Natural killer cell (primary cell): ENCODE measurements around the gene ACKR3. TPM values are rescaled to one million over a fixed set of nuclear protein-coding genes. Genes with fewer than 3 reads are reported as not detected.

Experiments
- ATAC-seq, 3 donors: fragments of 150-1000 bp in 2 of 3; fragments of 200-7000 bp in 1 of 3; cut with Tn5 transposase; 1 replicate in 1 of 3; 2 replicates in 2 of 3; pipeline ENCODE4 v1.10.0; 2021; ENCODE audit warnings: mild to moderate bottlenecking in 2 of 3, moderate library complexity in 2 of 3
- DNase-seq, 2 donors: peaks; one replicate each; pipeline versions ENCODE4 v3.0.0 to v3.0.0-alpha.2; 2013 to 2021; ENCODE audit warnings: mixed read lengths in 1 of 2
- H3K27ac ChIP-seq: one replicate; pipeline ENCODE4 v1.5.1; 2013; ENCODE audit warnings: mild to moderate bottlenecking, low read length
- H3K27me3 ChIP-seq: one replicate; pipeline ENCODE4 v1.6.1; 2013; ENCODE audit warnings: low read length; ENCODE audit not compliant: control insufficient read depth, insufficient read depth
- H3K36me3 ChIP-seq: one replicate; pipeline ENCODE4 v1.6.1; 2013; ENCODE audit warnings: low read length; ENCODE audit not compliant: control insufficient read depth, insufficient read depth
- H3K4me1 ChIP-seq: one replicate; pipeline ENCODE4 v1.6.1; 2013; ENCODE audit warnings: low read length; ENCODE audit not compliant: control insufficient read depth, insufficient read depth
- H3K4me3 ChIP-seq: one replicate; pipeline ENCODE4 v1.5.1; 2013; ENCODE audit warnings: low read length
- H3K9me3 ChIP-seq: one replicate; pipeline ENCODE4 v1.6.1; 2013; ENCODE audit warnings: low read length; ENCODE audit not compliant: control insufficient read depth, insufficient read depth
- H3K27ac Mint-ChIP-seq, 2 donors: one replicate each; pipeline ENCODE4 v1.8.0; 2022; ENCODE audit warnings: mild to moderate bottlenecking in 2 of 2, mixed read lengths in 2 of 2, moderate library complexity in 1 of 2
- H3K27me3 Mint-ChIP-seq, 2 donors: one replicate each; pipeline ENCODE4 v1.8.0; 2022; ENCODE audit warnings: low read depth in 2 of 2, mixed read lengths in 2 of 2
- H3K36me3 Mint-ChIP-seq: one replicate; pipeline ENCODE4 v1.8.0; 2022; ENCODE audit warnings: mixed read lengths
- H3K4me1 Mint-ChIP-seq, 2 donors: one replicate each; pipeline ENCODE4 v1.8.0; 2022; ENCODE audit warnings: mixed read lengths in 2 of 2
- H3K4me3 Mint-ChIP-seq: one replicate; pipeline ENCODE4 v1.8.0; 2022; ENCODE audit warnings: mild to moderate bottlenecking, moderate library complexity, mixed read lengths
- H3K9me3 Mint-ChIP-seq, 2 donors: one replicate each; pipeline ENCODE4 v1.8.0; 2022; ENCODE audit warnings: mixed read lengths in 2 of 2
- WGBS: methylation state at CpG from one replicate; pipeline ENCODE4 v1.1.7; 2013; ENCODE audit warnings: missing lambda C conversion rate; ENCODE audit not compliant: insufficient coverage; 5-methylcytosine and 5-hydroxymethylcytosine counted together
- intact Hi-C: fragments of 100-400 bp; cut with micrococcal nuclease; formaldehyde crosslinking; loops from one replicate; pipeline ENCODE4 v1.14.2; 2022
- total RNA-seq, 4 donors: library from RNA; stranded (reverse); fragments of 120-200 nt in 1 of 4; gene quantifications; one replicate each; pipeline versions ENCODE4 v1.2.3 to v1.2.4, GENCODE V29; 2013 to 2022
- TF ChIP-seq, protein P1 (sequence below): fragments of 200-600 bp; IDR thresholded peaks from one replicate; pipeline ENCODE4 v1.8.0; 2022; ENCODE audit warnings: antibody characterized with exemption

The ACKR3 gene
- total RNA-seq, 3 donors from 2014 or later (not counting 1 experiment from before 2014, with no cell fraction given), result 4.4 to 5.5 (median 4.6) TPM

DNA sequence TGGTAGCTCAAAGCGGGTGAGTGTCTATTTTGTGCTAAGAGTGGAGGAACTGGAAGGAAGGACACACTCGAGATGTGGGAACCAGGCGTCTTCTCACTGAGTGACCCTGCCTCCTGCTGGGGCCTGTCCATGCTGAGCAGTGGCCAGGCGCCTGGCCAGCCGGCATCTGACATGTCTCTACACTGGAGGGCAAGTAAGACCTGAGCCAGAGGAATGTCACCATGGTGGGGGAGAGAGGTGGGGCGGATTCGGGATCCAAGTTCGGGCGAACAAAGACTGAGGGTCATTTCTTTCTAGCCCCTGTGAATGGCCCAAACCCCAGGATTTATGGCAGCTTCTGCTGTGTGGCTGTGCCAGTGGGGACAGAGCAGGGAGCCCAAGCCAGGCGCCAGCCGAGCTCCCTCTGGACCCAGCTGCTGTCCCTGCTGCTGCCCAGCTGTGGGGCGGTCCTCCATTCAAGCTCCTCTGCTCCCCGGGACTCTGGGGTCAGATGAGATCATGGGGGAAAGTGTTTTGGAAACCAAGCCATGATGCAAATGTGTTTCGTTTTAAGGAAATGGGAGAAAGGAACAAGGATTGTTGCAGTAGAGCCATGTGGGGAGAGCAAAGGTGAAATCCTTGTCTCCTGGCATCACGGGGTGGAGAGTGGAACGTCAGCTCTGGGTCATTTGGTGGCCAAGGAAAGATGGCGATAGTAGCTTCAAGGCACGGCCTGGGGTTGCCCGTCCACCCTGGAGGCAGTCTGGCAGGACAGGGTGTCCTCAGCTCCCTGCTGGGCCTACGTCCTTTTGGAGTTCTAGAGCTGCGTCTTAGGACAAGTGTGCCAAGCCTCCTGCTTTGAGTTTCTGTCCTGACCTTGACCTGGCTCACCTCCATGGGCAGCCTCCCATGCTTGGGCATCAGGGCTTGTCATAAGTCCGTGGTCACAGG is 8.1 kb downstream of the ACKR3 start:
- Histone ChIP-seq H3K9me3 (no peaks in the 10 kb centered on the region), H3K27ac (no peak overlapping the region), H3K36me3 (peaks cover 34% of the 10 kb centered on the region), H3K4me1 (no peaks in the 10 kb centered on the region), H3K27me3 (no peaks in the 10 kb centered on the region), H3K4me3 (no peak overlapping the region)
- peaks cover 22 to 36% of the 10 kb centered on the region in 2 donors for H3K4me1 Mint-ChIP-seq
- H3K27me3 Mint-ChIP-seq, result no peaks in the 10 kb centered on the region
- ATAC-seq (no peak), DNase-seq (no peak)
- intact Hi-C loops, result no loop called here
- H3K9me3 Mint-ChIP-seq, result no peaks in the 10 kb centered on the region
- H3K27ac Mint-ChIP-seq, result no peak overlapping the region
- WGBS, result 93% methylated on average over 22 of the region's 22 CpGs
- H3K36me3 Mint-ChIP-seq, result peaks cover 13% of the 10 kb centered on the region
- TF ChIP-seq, protein P1, sequence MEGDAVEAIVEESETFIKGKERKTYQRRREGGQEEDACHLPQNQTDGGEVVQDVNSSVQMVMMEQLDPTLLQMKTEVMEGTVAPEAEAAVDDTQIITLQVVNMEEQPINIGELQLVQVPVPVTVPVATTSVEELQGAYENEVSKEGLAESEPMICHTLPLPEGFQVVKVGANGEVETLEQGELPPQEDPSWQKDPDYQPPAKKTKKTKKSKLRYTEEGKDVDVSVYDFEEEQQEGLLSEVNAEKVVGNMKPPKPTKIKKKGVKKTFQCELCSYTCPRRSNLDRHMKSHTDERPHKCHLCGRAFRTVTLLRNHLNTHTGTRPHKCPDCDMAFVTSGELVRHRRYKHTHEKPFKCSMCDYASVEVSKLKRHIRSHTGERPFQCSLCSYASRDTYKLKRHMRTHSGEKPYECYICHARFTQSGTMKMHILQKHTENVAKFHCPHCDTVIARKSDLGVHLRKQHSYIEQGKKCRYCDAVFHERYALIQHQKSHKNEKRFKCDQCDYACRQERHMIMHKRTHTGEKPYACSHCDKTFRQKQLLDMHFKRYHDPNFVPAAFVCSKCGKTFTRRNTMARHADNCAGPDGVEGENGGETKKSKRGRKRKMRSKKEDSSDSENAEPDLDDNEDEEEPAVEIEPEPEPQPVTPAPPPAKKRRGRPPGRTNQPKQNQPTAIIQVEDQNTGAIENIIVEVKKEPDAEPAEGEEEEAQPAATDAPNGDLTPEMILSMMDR, result no peak
- H3K4me3 Mint-ChIP-seq, result no peak overlapping the region

DNA sequence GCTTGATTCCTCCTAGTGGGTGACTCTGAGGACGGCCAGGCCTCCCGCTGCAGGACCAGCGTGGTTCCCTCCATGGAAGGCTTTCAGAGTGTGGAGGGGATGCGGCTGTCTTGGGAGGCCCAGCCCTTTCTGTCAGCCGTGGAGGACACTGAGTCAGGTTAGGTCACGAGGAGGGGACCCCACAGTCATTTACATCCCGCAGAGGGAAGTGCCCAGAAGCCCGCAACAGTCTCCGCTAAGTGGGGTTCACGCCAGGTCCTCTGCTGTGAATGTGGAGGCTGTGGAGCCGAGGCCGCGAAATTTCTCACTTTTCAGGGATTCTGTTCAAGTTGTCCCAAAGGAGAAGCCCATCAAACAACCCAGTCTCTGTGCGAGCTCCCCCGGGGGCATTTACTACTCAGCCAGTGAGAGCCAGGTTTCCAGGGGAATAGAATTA is 8.8 kb downstream of the ACKR3 start:
- intact Hi-C loops, result no loop called here
- H3K4me1 Mint-ChIP-seq, result peaks cover 22 to 36% of the 10 kb centered on the region in 2 donors
- no peaks in the 10 kb centered on the region for H3K9me3 Mint-ChIP-seq
- H3K27me3 ChIP-seq, result no peaks in the 10 kb centered on the region
- H3K4me1 ChIP-seq, result no peaks in the 10 kb centered on the region
- no peak for ATAC-seq
- H3K36me3 ChIP-seq, result peaks cover 37% of the 10 kb centered on the region
- 95% methylated on average over 15 of the region's 15 CpGs for WGBS
- no peak overlapping the region for H3K4me3 ChIP-seq
- H3K27me3 Mint-ChIP-seq, result no peaks in the 10 kb centered on the region
- TF ChIP-seq, protein P1, result no peak
- peak overlapping the region in 1 of 2 donors; percentile 36 for H3K27ac Mint-ChIP-seq
- peaks cover 13% of the 10 kb centered on the region for H3K36me3 Mint-ChIP-seq
- H3K4me3 Mint-ChIP-seq, result no peak overlapping the region
- DNase-seq, result no peak
- no peaks in the 10 kb centered on the region for H3K9me3 ChIP-seq
- H3K27ac ChIP-seq, result no peak overlapping the region

DNA sequence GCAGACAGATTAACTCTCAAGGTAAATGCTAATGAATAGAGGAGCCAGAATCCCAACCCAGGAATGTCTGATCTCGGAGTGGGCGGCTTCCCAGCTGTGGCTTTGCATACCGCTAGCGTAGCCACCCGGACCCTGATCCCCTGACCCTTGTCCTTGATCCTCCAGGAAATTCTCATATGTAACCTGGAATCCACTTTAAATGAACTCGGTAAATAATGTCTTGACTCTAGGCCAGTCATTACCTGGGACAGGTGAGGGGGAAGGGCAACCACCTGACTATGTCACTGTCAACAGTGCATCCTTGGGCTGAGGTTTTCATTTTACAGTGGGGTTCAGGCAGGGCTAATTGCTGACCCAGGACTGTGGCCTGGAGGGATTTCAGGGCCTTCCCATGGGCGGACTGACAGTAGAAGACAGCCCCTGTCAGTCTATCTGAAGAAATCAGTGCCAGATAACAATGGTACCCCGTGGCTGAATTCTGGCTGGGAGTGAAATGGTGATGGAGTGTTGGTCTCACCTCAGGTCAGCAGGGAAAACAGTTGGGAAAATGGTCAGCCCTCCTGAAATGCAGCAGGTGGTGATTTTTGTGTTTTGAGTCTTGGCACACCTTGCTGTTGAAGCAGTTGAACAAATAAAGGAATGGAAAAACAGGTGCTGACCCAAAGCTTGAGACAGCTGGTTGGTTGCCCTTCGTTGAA is 9.6 kb downstream of the ACKR3 start:
- Histone ChIP-seq H3K27ac (no peak overlapping the region), H3K27me3 (no peaks in the 10 kb centered on the region), H3K4me1 (no peaks in the 10 kb centered on the region), H3K36me3 (peaks cover 36% of the 10 kb centered on the region), H3K9me3 (no peaks in the 10 kb centered on the region), H3K4me3 (no peak overlapping the region)
- intact Hi-C loops, result no loop called here
- H3K27ac Mint-ChIP-seq, result peak overlapping the region in 1 of 2 donors; percentile 36
- H3K4me3 Mint-ChIP-seq, result no peak overlapping the region
- DNase-seq (no peak), ATAC-seq (no peak)
- TF ChIP-seq, protein P1, result no peak
- H3K36me3 Mint-ChIP-seq, result peaks cover 13% of the 10 kb centered on the region
- no peaks in the 10 kb centered on the region for H3K27me3 Mint-ChIP-seq
- WGBS, result 92% methylated on average over 9 of the region's 9 CpGs
- peaks cover 22 to 34% of the 10 kb centered on the region in 2 donors for H3K4me1 Mint-ChIP-seq
- H3K9me3 Mint-ChIP-seq, result no peaks in the 10 kb centered on the region
